HEK293 (cell line): ENCODE data around the gene TMEM17.

Source experiments
- CTCF ChIP-seq: fragments of 450-650 bp; formaldehyde crosslinking; IDR thresholded peaks from 2 replicates; pipeline ENCODE4 v1.5.1; 2016; ENCODE audit warnings: missing biosample characterization, missing genetic modification characterization
- SETDB1 ChIP-seq: IDR thresholded peaks from one replicate; pipeline ENCODE4 v1.6.1; 2017; ENCODE audit warnings: mild to moderate bottlenecking, low read length, moderate library complexity, mixed read lengths; ENCODE audit not compliant: insufficient read length
- ZBTB8A ChIP-seq: fragments of 450-650 bp; formaldehyde crosslinking; IDR thresholded peaks from 2 replicates; pipeline ENCODE4 v1.5.1; 2016; ENCODE audit warnings: missing biosample characterization, missing genetic modification characterization

GRCh38 chr2:62467100-62467474 is 38.9 kb downstream of the TMEM17 start:
- no peak for TF ChIP-seq CTCF (tag by site-specific recombination)
- no peak for TF ChIP-seq ZBTB8A (tag by site-specific recombination)
- no peak for TF ChIP-seq SETDB1
